C4-2B (cell line): ENCODE measurements around the gene PCDHGA1.

Experiments used
- H3K27ac ChIP-seq: fragments of 450-650 bp; 2 replicates; pipeline ENCODE4 v1.5.1; 2017
- CTCF ChIP-seq: fragments of 450-650 bp; conservative IDR thresholded peaks from 2 replicates; pipeline ENCODE4 v1.5.1; 2017; ENCODE audit warnings: mild to moderate bottlenecking
- ZFX ChIP-seq: fragments of 450-650 bp; IDR thresholded peaks from 2 replicates; pipeline ENCODE4 v1.6.1; 2017

PCDHGA1 gene

GRCh38 chr5:141514330-141515133, 184.2 kb downstream of the PCDHGA1 start:
- TF ChIP-seq ZFX, result no peak
- TF ChIP-seq CTCF, result no peak
- H3K27ac ChIP-seq, result no peak overlapping the region

- H3K27ac ChIP-seq, result no peak overlapping the region
- TF ChIP-seq ZFX (no peak), CTCF (no peak)
Observed at GRCh38 chr5:141515141-141515540, 184.8 kb downstream of the PCDHGA1 start.

GRCh38 chr5:141515946-141516671, 185.8 kb downstream of the PCDHGA1 start:
- H3K27ac ChIP-seq, result no peak overlapping the region
- no peak for TF ChIP-seq CTCF
- TF ChIP-seq ZFX, result no peak

- TF ChIP-seq CTCF (no peak), ZFX (no peak)
- no peak overlapping the region for H3K27ac ChIP-seq
Observed at GRCh38 chr5:141516672-141517025, 186.3 kb downstream of the PCDHGA1 start.

GRCh38 chr5:141517312-141517711, 187.0 kb downstream of the PCDHGA1 start:
- TF ChIP-seq ZFX (no peak), CTCF (no peak)
- no peak overlapping the region for H3K27ac ChIP-seq

GRCh38 chr5:141517880-141518617, 187.7 kb downstream of the PCDHGA1 start:
- TF ChIP-seq CTCF, result no peak
- no peak for TF ChIP-seq ZFX
- no peak overlapping the region for H3K27ac ChIP-seq

GRCh38 chr5:141518618-141519015, 188.3 kb downstream of the PCDHGA1 start:
- H3K27ac ChIP-seq, result no peak overlapping the region
- TF ChIP-seq CTCF, result no peak
- TF ChIP-seq ZFX, result no peak
